Measurements from ENCODE around the gene KRT15.

KRT15 gene

DNA sequence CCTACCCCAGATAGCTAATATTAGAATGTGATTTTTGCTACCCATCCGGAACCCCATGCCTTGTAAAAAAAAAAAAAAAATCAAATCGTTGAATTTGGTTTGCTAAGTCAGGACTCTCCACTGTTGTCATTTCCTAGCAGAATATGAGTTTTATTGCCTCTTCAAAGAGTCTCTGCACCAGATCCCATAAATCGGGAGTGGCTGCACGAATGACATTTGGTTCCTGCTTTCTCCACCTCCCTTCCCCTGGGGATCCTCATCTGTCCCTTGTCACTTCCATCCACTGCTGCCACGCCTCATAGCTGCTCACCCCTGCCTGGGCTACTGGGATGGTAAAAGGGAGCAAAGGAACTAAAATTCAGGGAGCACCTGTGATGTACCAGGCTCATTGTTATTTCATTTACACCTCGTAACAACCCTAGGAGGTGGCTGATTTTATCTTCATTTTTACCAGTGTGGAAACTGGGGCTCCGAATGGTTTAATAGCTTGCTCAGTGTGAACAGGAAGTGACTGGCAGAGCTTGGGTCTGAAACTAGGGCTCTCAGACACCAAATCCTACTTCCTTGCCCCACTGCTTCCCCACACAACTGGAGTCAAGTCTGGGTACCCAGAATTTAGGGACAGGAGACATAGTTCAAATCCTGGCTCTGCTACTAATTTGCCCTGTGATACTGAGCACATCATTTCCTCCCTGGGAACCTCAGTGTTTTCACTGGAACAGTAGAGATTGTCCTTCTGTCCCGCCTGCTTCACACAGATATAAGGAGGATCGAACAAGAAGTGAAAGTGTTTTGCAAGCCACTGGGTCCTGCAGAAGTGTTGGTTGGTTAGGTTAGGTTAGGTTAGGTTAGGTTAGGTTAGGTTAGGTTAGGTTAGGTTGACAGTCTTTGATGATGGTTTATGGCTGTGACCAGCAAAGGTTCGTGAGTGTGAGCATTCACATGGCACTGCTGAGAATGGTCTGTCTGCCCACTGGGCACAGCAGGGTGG lies 28.4 kb downstream of the KRT15 start:
- peak overlapping the region; percentile 37 for H3K4me2 ChIP-seq (ENCODE audit: low read depth, low read length, poor library complexity, severe bottlenecking)
- H3F3A ChIP-seq (ENCODE audit: low read depth): no peaks in the 10 kb centered on the region
- peak overlapping the region; percentile 67 for H2AFZ ChIP-seq (ENCODE audit: low read length)
- no peaks in the 10 kb centered on the region for H4K20me1 ChIP-seq (ENCODE audit: insufficient read depth, low read length, poor library complexity, severe bottlenecking)
- no peak overlapping the region for H3K4me3 ChIP-seq (ENCODE audit: low read length, poor library complexity, severe bottlenecking)
- H3K9me3 ChIP-seq (ENCODE audit: insufficient read depth, low read depth, low read length): no peaks in the 10 kb centered on the region
- H3K9me2 ChIP-seq (replicated peaks; ENCODE audit: low read depth, low read length): no peaks in the 10 kb centered on the region
- H3K27me3 ChIP-seq (ENCODE audit: insufficient read depth, low read length, poor library complexity, severe bottlenecking): no peaks in the 10 kb centered on the region
- peaks cover 6% of the 10 kb centered on the region for H3K4me1 ChIP-seq (ENCODE audit: insufficient read depth, low read length, poor library complexity, severe bottlenecking)
- no peaks in the 10 kb centered on the region for H3K36me3 ChIP-seq (ENCODE audit: insufficient read depth, low read length)
- H3K9ac ChIP-seq (ENCODE audit: low read depth, low read length, poor library complexity, severe bottlenecking): no peak overlapping the region
- no peaks in the 10 kb centered on the region for H3K79me2 ChIP-seq (ENCODE audit: insufficient read depth, low read length)
- TF ChIP-seq EZH2phosphoT487 (IDR thresholded peaks at IDR 0.05; ENCODE audit: borderline replicate concordance): no peak
- TF ChIP-seq, protein P1, sequence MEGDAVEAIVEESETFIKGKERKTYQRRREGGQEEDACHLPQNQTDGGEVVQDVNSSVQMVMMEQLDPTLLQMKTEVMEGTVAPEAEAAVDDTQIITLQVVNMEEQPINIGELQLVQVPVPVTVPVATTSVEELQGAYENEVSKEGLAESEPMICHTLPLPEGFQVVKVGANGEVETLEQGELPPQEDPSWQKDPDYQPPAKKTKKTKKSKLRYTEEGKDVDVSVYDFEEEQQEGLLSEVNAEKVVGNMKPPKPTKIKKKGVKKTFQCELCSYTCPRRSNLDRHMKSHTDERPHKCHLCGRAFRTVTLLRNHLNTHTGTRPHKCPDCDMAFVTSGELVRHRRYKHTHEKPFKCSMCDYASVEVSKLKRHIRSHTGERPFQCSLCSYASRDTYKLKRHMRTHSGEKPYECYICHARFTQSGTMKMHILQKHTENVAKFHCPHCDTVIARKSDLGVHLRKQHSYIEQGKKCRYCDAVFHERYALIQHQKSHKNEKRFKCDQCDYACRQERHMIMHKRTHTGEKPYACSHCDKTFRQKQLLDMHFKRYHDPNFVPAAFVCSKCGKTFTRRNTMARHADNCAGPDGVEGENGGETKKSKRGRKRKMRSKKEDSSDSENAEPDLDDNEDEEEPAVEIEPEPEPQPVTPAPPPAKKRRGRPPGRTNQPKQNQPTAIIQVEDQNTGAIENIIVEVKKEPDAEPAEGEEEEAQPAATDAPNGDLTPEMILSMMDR (conservative IDR thresholded peaks at IDR 0.05; ENCODE audit: low read length): no peak

GRCh38 chr17:41489531-41489930 lies 29.2 kb downstream of the KRT15 start, which contains the start of gene KRT36:
TSS of gene KRT36 (minus strand) at chr17:41489910. CDS start at chr17:41489864, 46 bp downstream.
- Histone ChIP-seq H3K9me2 (replicated peaks; ENCODE audit: low read depth, low read length) (no peaks in the 10 kb centered on the region), H3K4me1 (ENCODE audit: insufficient read depth, low read length, poor library complexity, severe bottlenecking) (peaks cover 6% of the 10 kb centered on the region), H3K27me3 (ENCODE audit: insufficient read depth, low read length, poor library complexity, severe bottlenecking) (no peaks in the 10 kb centered on the region), H3K79me2 (ENCODE audit: insufficient read depth, low read length) (no peaks in the 10 kb centered on the region), H3K4me2 (ENCODE audit: low read depth, low read length, poor library complexity, severe bottlenecking) (peak within 1 kb of the TSS; percentile 37), H3K36me3 (ENCODE audit: insufficient read depth, low read length) (no peaks in the 10 kb centered on the region), H3K9ac (ENCODE audit: low read depth, low read length, poor library complexity, severe bottlenecking) (no peak within 1 kb of the TSS), H3K4me3 (ENCODE audit: low read length, poor library complexity, severe bottlenecking) (no peak within 1 kb of the TSS), H4K20me1 (ENCODE audit: insufficient read depth, low read length, poor library complexity, severe bottlenecking) (no peaks in the 10 kb centered on the region), H3K9me3 (ENCODE audit: insufficient read depth, low read depth, low read length) (no peaks in the 10 kb centered on the region), H2AFZ (ENCODE audit: low read length) (peak within 1 kb of the TSS; percentile 67), H3F3A (ENCODE audit: low read depth) (no peaks in the 10 kb centered on the region)
- TF ChIP-seq EZH2phosphoT487 (IDR thresholded peaks at IDR 0.05; ENCODE audit: borderline replicate concordance): no peak

GRCh38 chr17:41486809-41487530 lies 31.7 kb downstream of the KRT15 start:
- Histone ChIP-seq H3K36me3 (ENCODE audit: insufficient read depth, low read length) (no peaks in the 10 kb centered on the region), H3K9me2 (replicated peaks; ENCODE audit: low read depth, low read length) (no peaks in the 10 kb centered on the region), H3K4me3 (ENCODE audit: low read length, poor library complexity, severe bottlenecking) (no peak overlapping the region), H3K79me2 (ENCODE audit: insufficient read depth, low read length) (no peaks in the 10 kb centered on the region), H4K20me1 (ENCODE audit: insufficient read depth, low read length, poor library complexity, severe bottlenecking) (no peaks in the 10 kb centered on the region), H3K4me2 (ENCODE audit: low read depth, low read length, poor library complexity, severe bottlenecking) (no peak overlapping the region), H3F3A (ENCODE audit: low read depth) (no peaks in the 10 kb centered on the region), H3K27me3 (ENCODE audit: insufficient read depth, low read length, poor library complexity, severe bottlenecking) (no peaks in the 10 kb centered on the region), H3K4me1 (ENCODE audit: insufficient read depth, low read length, poor library complexity, severe bottlenecking) (peaks cover 6% of the 10 kb centered on the region), H3K9ac (ENCODE audit: low read depth, low read length, poor library complexity, severe bottlenecking) (no peak overlapping the region), H2AFZ (ENCODE audit: low read length) (no peak overlapping the region), H3K9me3 (ENCODE audit: insufficient read depth, low read depth, low read length) (no peaks in the 10 kb centered on the region)
- TF ChIP-seq EZH2phosphoT487 (IDR thresholded peaks at IDR 0.05; ENCODE audit: borderline replicate concordance): no peak
- TF ChIP-seq, protein P1 (conservative IDR thresholded peaks at IDR 0.05; ENCODE audit: low read length): peak; percentile 66

Measured in Loucy (cell line).